GM12878 (cell line): ENCODE results near the gene DPRX. TPM values are rescaled to one million over a fixed set of nuclear protein-coding genes. Genes with fewer than 3 reads are reported as not detected.

Experiments
- ATAC-seq: fragments of 200-7000 bp; cut with Tn5 transposase; 3 replicates; pipeline ENCODE4 v1.9.1; 2020; ENCODE audit warnings: mild to moderate bottlenecking, moderate library complexity
- BruUV-seq: library from RNA; stranded (reverse); fragments of 400-500 nt; replicated peaks from 2 replicates; lab custom pipeline; 2021; lab: Mats Ljungman, UMichigan
- CTCF ChIA-PET: fragments of 300-600 bp; sonication (Branson Sonifier 250); formaldehyde crosslinking; extraction: SDS; loops from one replicate; lab custom pipeline; 2021; ENCODE audit warnings: inconsistent platforms; lab: Yijun Ruan, JAX
- POLR2A ChIA-PET: fragments of 350-600 bp; formaldehyde crosslinking; extraction: SDS; loops from one replicate; lab custom pipeline; 2021; ENCODE audit warnings: inconsistent platforms; lab: Charles Lee
- RAD21 ChIA-PET: fragments of 300-600 bp; sonication (Branson Sonifier 250); formaldehyde crosslinking; loops from one replicate; lab custom pipeline; 2023; ENCODE audit warnings: antibody characterized with exemption; ENCODE audit not compliant: unreplicated experiment; lab: Charles Lee
- SMC1A ChIA-PET: fragments of 300-600 bp; sonication (Branson Sonifier 250); formaldehyde crosslinking; loops from one replicate; lab custom pipeline; 2023; ENCODE audit not compliant: unreplicated experiment, uncharacterized antibody; lab: Charles Lee
- DNase-seq: peaks from one replicate; pipeline ENCODE4 v3.0.0-alpha.2; 2011; ENCODE audit warnings: low read depth, low spot score
- FAIRE-seq: peaks from 3 replicates; lab custom pipeline; 2011; peaks lifted over from hg19 to GRCh38; lab: Jason Lieb, UNC
- H2AFZ ChIP-seq: 2 replicates; pipeline ENCODE4 v1.6.0; 2011; ENCODE audit warnings: low read depth, low read length, control low read depth; ENCODE audit not compliant: control insufficient read depth
- H3K27ac ChIP-seq: 2 replicates; pipeline ENCODE4 v1.5.1; 2011; ENCODE audit warnings: control low read depth; ENCODE audit not compliant: control insufficient read depth, insufficient read depth
- H3K27me3 ChIP-seq, 2 experiments: replicated peaks in 1 of 2; 2 replicates each; pipeline versions ENCODE4 v1.6.0 to v1.6.1; 2011; ENCODE audit warnings: low read length in 1 of 2; ENCODE audit not compliant: control insufficient read depth in 2 of 2, insufficient read depth in 2 of 2
- H3K36me3 ChIP-seq, 2 experiments: 2 replicates each; pipeline ENCODE4 v1.5.1; 2011; ENCODE audit warnings: low read length in 1 of 2; ENCODE audit not compliant: control insufficient read depth in 2 of 2, insufficient read depth in 2 of 2
- H3K4me1 ChIP-seq: 2 replicates; pipeline ENCODE4 v1.6.1; 2011; ENCODE audit warnings: mild to moderate bottlenecking, low read length, moderate library complexity, mixed read lengths; ENCODE audit not compliant: control insufficient read depth, insufficient read depth
- H3K4me2 ChIP-seq: 2 replicates; pipeline ENCODE4 v1.6.0; 2011; ENCODE audit warnings: control low read depth; ENCODE audit not compliant: control insufficient read depth, insufficient read depth
- H3K4me3 ChIP-seq: fragments of 200-600 bp; sonication (generic); 2 replicates; pipeline ENCODE4 v1.5.1; 2016
- H3K79me2 ChIP-seq: 2 replicates; pipeline ENCODE4 v1.6.0; 2011; ENCODE audit warnings: low read length; ENCODE audit not compliant: control insufficient read depth, insufficient read depth
- H3K9ac ChIP-seq: 2 replicates; pipeline ENCODE4 v1.8.0; 2011; ENCODE audit warnings: low read length, control low read depth, mixed read lengths; ENCODE audit not compliant: control insufficient read depth, insufficient read depth
- H3K9me3 ChIP-seq: replicated peaks from 3 replicates; pipeline ENCODE4 v1.5.1; 2011; ENCODE audit warnings: mild to moderate bottlenecking, low read length; ENCODE audit not compliant: control insufficient read depth, insufficient read depth
- H4K20me1 ChIP-seq: 2 replicates; pipeline ENCODE4 v1.6.0; 2011; ENCODE audit not compliant: control insufficient read depth, insufficient read depth
- CHD4 ChIP-seq: fragments of 200-600 bp; sonication (generic); IDR thresholded peaks from 2 replicates; pipeline ENCODE4 v1.6.1; 2016; ENCODE audit warnings: mild to moderate bottlenecking
- DPF2 ChIP-seq: fragments of 450-650 bp; IDR thresholded peaks from 2 replicates; pipeline ENCODE4 v1.6.1; 2017; ENCODE audit warnings: mild to moderate bottlenecking
- EED ChIP-seq: sonication (generic); IDR thresholded peaks from 2 replicates; pipeline ENCODE4 v1.6.1; 2016; ENCODE audit warnings: antibody characterized with exemption, low read depth
- GABPA ChIP-seq: IDR thresholded peaks from 2 replicates; pipeline ENCODE4 v1.6.1; 2014; ENCODE audit warnings: antibody characterized with exemption, low read depth, mild to moderate bottlenecking, inconsistent platforms
- GATAD2B ChIP-seq: fragments of 450-650 bp; conservative IDR thresholded peaks from 2 replicates; pipeline ENCODE4 v1.6.1; 2017; ENCODE audit warnings: low read depth, mild to moderate bottlenecking, moderate library complexity
- IKZF2 ChIP-seq, 2 experiments: fragments of 450-650 bp; IDR thresholded peaks; 2 replicates each; pipeline ENCODE4 v1.6.1; 2017; ENCODE audit warnings: mild to moderate bottlenecking in 2 of 2, moderate library complexity in 2 of 2
- IRF4 ChIP-seq: IDR thresholded peaks from 2 replicates; pipeline ENCODE4 v1.6.1; 2011; ENCODE audit warnings: low read depth, low read length
- LARP7 ChIP-seq: fragments of 450-650 bp; IDR thresholded peaks from 2 replicates; pipeline ENCODE4 v1.6.1; 2017; ENCODE audit warnings: mild to moderate bottlenecking
- MEF2A ChIP-seq: IDR thresholded peaks from 2 replicates; pipeline ENCODE4 v1.6.1; 2011; ENCODE audit warnings: low read depth, mild to moderate bottlenecking, low read length, moderate library complexity; ENCODE audit not compliant: insufficient read depth
- NBN ChIP-seq: fragments of 450-650 bp; IDR thresholded peaks from 2 replicates; pipeline ENCODE4 v1.6.1; 2016
- NR2C1 ChIP-seq: fragments of 450-650 bp; IDR thresholded peaks from 2 replicates; pipeline ENCODE4 v1.6.1; 2017; ENCODE audit warnings: antibody characterized with exemption, mild to moderate bottlenecking, moderate library complexity
- PAX5 ChIP-seq: IDR thresholded peaks from 2 replicates; pipeline ENCODE4 v1.6.1; 2011; ENCODE audit warnings: low read depth, low read length, borderline replicate concordance
- POLR2A ChIP-seq: IDR thresholded peaks from 2 replicates; pipeline ENCODE4 v1.6.1; 2011; ENCODE audit warnings: low read depth, mild to moderate bottlenecking, low read length
- TCF7 ChIP-seq: IDR thresholded peaks from 2 replicates; pipeline ENCODE4 v1.6.1; 2014; ENCODE audit warnings: antibody characterized with exemption, borderline replicate concordance
- ZNF207 ChIP-seq: fragments of 450-650 bp; IDR thresholded peaks from 2 replicates; pipeline ENCODE4 v1.6.1; 2014; ENCODE audit warnings: antibody characterized with exemption, mild to moderate bottlenecking, borderline replicate concordance
- WGBS: methylation state at CpG from one replicate; pipeline ENCODE4 v1.1.6; 2016; ENCODE audit warnings: low lambda C conversion rate; ENCODE audit not compliant: insufficient replicate concordance, insufficient coverage; ENCODE audit errors: missing lambda C conversion rate; 5-methylcytosine and 5-hydroxymethylcytosine counted together
- in situ Hi-C: fragments of 300-500 bp; cut with MboI; formaldehyde crosslinking; loops from 9 replicates; pipeline ENCODE4 v1.14.3; 2018; ENCODE audit warnings: mixed read lengths
- intact Hi-C: fragments of 100-400 bp; cut with micrococcal nuclease; formaldehyde crosslinking; loops from one replicate; pipeline ENCODE4 v1.14.2; 2022; ENCODE audit not compliant: unreplicated experiment
- polyA plus RNA-seq, 11 experiments: library from polyadenylated mRNA; depleted of rRNA in 4 of 11; unstranded in 6 of 11; stranded (reverse) in 5 of 11; fragments of >200 nt; fragmentation: Nextera tagmentation in 4 of 11; fragmentation: Illumina TruSeq in 1 of 11; extraction: Ambion mirVana in 4 of 11; extraction: Trizol in 1 of 11; gene quantifications; 1 replicate in 1 of 11; 2 replicates in 10 of 11; pipeline versions ENCODE4 v1.2.1 to v1.2.3, GENCODE V29; 2011 to 2016; ENCODE audit warnings: inconsistent platforms in 2 of 11, missing spikeins in 2 of 11, low read depth in 1 of 11
- total RNA-seq, 4 experiments: library from RNA; depleted of rRNA in 3 of 4; stranded (reverse); fragments of >200 nt in 3 of 4; fragmentation: Illumina TruSeq in 1 of 4; extraction: Trizol in 1 of 4; gene quantifications; 2 replicates each; pipeline versions ENCODE4 v1.2.1 to v1.2.3, GENCODE V29; 2013 to 2021
- TF ChIP-seq, protein P1 (sequence below): fragments of 450-650 bp; IDR thresholded peaks from 2 replicates; pipeline ENCODE4 v1.6.1; 2017; ENCODE audit warnings: antibody characterized with exemption, mild to moderate bottlenecking, moderate library complexity

DPRX gene
- total and polyA plus RNA-seq, 10 of the 15 experiments (the other 5 are each of a cell fraction or from before 2014, with no cell fraction given): not detected

- intact Hi-C loops: no loop called here
- H3K4me2 ChIP-seq: no peak overlapping the region
Observed at GRCh38 chr19:53612762-53613526, 18.9 kb upstream of the DPRX start.

DNA sequence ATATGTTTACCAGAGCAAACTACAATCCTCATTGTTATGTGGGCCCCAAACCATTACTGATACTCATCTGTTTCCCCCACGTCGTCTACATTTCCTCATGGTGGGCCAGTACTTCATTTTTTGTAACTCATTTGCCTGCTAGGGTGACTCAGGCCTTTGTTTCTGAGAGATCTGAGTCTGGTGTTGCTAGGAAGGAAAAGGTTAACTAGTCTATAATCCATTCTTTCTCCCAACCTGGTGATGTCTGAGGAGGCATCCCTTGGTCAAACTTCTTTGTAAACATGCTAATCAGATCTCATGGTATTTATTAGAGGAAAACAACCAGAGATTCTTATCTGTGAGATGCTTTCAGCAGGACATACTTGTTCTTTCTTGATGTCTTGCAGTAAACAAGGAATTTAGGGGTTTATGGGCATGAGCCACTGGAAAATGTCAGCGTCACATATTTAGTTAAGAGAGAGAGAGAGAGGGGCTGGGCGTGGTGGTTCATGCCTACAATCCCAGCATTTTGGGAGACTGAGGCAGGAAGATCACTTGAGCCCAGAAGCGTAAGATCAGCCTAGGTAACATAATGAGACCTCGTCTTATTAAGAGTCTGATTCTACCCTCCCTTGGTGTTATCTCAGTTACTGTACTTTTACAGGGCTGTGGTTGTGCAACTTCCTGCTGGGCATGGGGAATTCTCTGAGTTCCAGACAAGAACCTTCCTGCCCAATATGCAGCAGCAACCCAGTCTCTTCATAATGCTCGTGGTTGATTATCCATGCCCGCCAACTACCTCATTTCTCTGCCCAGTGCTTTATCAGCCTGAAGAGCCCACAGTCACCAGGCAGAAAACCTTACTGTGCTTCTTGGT lies 9.7 kb upstream of the DPRX start:
- H3K4me3 ChIP-seq: no peak overlapping the region
- ChIA-PET POLR2A (no interaction called here), CTCF (no interaction called here), SMC1A (no interaction called here), RAD21 (no interaction called here)
- intact Hi-C loops (no loop called here), in situ Hi-C loops (no loop called here)
- ATAC-seq (no peak), FAIRE-seq (no peak), DNase-seq (no peak)
- no peaks in the 10 kb centered on the region for H3K79me2 ChIP-seq
- no TSS peak for BruUV-seq
- no peaks in the 10 kb centered on the region for H3K27me3 ChIP-seq
- no peaks in the 10 kb centered on the region for H3K36me3 ChIP-seq
- H4K20me1 ChIP-seq: no peaks in the 10 kb centered on the region
- H3K9me3 ChIP-seq: no peaks in the 10 kb centered on the region; the same call in 2 of the 3 replicates
- H3K4me2 ChIP-seq: no peak overlapping the region
- no peak overlapping the region for H3K27ac ChIP-seq
- no peaks in the 10 kb centered on the region for H3K4me1 ChIP-seq
- WGBS: 27% methylated on average over 8 of the region's 8 CpGs
- no peak overlapping the region for H3K9ac ChIP-seq
- TF ChIP-seq GABPA: no peak
- no peak for TF ChIP-seq POLR2A
- TF ChIP-seq, protein P1, sequence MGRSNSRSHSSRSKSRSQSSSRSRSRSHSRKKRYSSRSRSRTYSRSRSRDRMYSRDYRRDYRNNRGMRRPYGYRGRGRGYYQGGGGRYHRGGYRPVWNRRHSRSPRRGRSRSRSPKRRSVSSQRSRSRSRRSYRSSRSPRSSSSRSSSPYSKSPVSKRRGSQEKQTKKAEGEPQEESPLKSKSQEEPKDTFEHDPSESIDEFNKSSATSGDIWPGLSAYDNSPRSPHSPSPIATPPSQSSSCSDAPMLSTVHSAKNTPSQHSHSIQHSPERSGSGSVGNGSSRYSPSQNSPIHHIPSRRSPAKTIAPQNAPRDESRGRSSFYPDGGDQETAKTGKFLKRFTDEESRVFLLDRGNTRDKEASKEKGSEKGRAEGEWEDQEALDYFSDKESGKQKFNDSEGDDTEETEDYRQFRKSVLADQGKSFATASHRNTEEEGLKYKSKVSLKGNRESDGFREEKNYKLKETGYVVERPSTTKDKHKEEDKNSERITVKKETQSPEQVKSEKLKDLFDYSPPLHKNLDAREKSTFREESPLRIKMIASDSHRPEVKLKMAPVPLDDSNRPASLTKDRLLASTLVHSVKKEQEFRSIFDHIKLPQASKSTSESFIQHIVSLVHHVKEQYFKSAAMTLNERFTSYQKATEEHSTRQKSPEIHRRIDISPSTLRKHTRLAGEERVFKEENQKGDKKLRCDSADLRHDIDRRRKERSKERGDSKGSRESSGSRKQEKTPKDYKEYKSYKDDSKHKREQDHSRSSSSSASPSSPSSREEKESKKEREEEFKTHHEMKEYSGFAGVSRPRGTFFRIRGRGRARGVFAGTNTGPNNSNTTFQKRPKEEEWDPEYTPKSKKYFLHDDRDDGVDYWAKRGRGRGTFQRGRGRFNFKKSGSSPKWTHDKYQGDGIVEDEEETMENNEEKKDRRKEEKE: no peak
- TF ChIP-seq ZNF207: no peak
- no peak for TF ChIP-seq PAX5
- TF ChIP-seq MEF2A: no peak
- no peak for TF ChIP-seq NR2C1
- H2AFZ ChIP-seq: no peak overlapping the region

More at GRCh38 chr19:53612762-53613526, 18.9 kb upstream of the DPRX start:
- Histone ChIP-seq H3K4me3 (no peak overlapping the region), H3K4me1 (no peaks in the 10 kb centered on the region), H3K79me2 (no peaks in the 10 kb centered on the region), H3K27ac (no peak overlapping the region), H3K9ac (no peak overlapping the region), H2AFZ (no peak overlapping the region), H3K36me3 (no peaks in the 10 kb centered on the region), H3K27me3 (no peaks in the 10 kb centered on the region), H3K9me3 (no peaks in the 10 kb centered on the region; the same call in 2 of the 3 replicates), H4K20me1 (no peaks in the 10 kb centered on the region)
- ATAC-seq (no peak), FAIRE-seq (no peak), DNase-seq (no peak)
- 59% methylated on average over 14 of the region's 14 CpGs for WGBS
- POLR2A ChIA-PET: no interaction called here
- BruUV-seq: no TSS peak
- SMC1A ChIA-PET: no interaction called here
- TF ChIP-seq IKZF2 (IDR thresholded peaks at IDR 0.05): no peak
- TF ChIP-seq CHD4: no peak
- TF ChIP-seq PAX5: no peak
- TF ChIP-seq IRF4: no peak
- TF ChIP-seq LARP7: no peak
- TF ChIP-seq DPF2: no peak
- TF ChIP-seq TCF7: no peak
- TF ChIP-seq GATAD2B: no peak
- no peak for TF ChIP-seq NBN
- TF ChIP-seq EED: no peak
- RAD21 ChIA-PET: no interaction called here
- in situ Hi-C loops: no loop called here
- CTCF ChIA-PET: no interaction called here
